GM18505 (cell line): Measurements from ENCODE around the gene KDM5A.
"Not testable (repeated sequence)": the region's sequence is repeated elsewhere in the genome, so short reads cannot be mapped to it uniquely, and the experiment has no call there.

Experiments used
- ATAC-seq: cut with Tn5 transposase; IDR thresholded peaks from one replicate; pipeline ENCODE4 v1.9.1; 2021; ENCODE audit not compliant: unreplicated experiment
- POLR2A ChIP-seq: IDR thresholded peaks from 4 replicates; pipeline ENCODE4 v1.6.1; 2011; ENCODE audit warnings: borderline replicate concordance; ENCODE audit not compliant: insufficient read depth, insufficient read length; ENCODE audit errors: extremely low read depth

Gene KDM5A

GRCh38 chr12:307406-307805 is 81.7 kb downstream of the KDM5A start:
- ATAC-seq: no peak
- no peak for TF ChIP-seq POLR2A

GRCh38 chr12:304805-305204 is 84.3 kb downstream of the KDM5A start:
- no peak for ATAC-seq
- no peak for TF ChIP-seq POLR2A

GRCh38 chr12:302766-303165 is 86.4 kb downstream of the KDM5A start:
- ATAC-seq: not testable (repeated sequence)

DNA sequence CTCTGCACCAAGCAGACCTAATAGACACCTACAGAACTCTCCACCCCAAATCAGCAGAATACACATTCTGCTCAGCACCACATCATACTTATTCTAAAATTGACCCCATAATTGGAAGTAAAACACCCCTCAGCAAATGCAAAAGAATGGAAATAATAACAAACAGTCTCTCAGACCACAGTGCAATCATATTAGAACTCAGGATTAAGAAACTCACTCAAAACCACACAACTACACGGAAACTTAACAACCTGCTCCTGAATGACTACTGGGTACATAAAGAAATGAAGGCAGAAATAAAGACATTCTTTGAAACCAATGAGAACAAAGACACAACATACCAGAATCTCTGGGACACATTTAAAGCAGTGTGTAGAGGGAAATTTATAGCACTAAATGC is 89.0 kb downstream of the KDM5A start:
- ATAC-seq: not testable (repeated sequence)

DNA sequence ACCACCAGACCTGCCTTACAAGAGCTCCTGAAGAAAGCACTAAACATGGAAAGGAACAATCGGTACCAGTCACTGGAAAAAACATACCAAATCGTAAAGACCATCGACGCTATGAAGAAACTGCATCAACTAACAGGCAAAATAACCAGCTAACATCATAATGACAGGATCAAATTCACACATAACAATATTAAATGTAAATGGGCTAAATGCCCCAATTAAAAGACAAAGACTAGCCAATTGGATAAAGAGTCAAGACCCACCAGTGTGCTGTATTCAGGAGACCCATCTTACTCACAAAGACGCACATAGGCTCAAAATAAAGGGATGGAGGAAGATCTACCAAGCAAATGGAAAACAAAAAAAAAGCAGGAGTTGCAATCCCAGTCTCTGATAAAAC is 89.6 kb downstream of the KDM5A start:
- ATAC-seq: not testable (repeated sequence)

DNA sequence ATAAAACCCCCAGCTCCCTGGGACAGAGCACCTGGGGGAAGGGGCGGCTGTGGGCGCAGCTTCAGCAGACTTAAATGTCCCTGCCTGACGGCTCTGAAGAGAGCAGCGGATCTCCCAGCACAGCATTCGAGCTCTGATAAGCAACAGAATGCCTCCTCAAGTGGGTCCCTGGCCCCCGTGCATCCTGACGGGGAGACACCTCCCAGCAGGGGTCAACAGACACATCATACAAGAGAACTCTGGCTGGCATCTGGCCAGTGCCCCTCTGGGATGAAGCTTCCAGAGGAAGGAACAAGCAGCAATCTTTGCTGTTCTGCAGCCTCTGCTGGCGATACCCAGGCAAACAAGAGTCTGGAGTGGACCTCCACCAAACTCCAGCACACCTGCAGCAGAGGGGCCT is 91.1 kb downstream of the KDM5A start:
- ATAC-seq: not testable (repeated sequence)

DNA sequence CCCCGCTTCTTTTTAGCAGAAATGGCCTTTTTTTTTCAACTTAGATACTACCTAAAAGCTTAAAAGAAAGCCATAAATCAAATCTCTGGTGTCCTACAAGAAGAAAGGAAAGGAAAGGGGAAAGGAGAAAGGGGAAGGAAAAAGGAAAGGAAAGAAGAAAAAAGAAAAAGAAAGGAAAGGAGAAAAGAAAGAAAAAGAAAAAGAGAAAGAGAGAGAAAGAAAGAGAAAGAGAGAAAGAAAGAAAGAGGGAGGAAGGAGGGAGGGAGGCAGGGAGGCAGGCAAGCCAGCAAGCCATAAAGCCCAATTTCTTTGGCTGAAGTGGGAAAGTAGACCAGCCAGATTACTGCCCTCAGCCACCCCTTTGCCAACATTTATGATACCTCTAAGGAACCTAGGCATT is 94.0 kb downstream of the KDM5A start:
- no peak for TF ChIP-seq POLR2A
- no peak for ATAC-seq

DNA sequence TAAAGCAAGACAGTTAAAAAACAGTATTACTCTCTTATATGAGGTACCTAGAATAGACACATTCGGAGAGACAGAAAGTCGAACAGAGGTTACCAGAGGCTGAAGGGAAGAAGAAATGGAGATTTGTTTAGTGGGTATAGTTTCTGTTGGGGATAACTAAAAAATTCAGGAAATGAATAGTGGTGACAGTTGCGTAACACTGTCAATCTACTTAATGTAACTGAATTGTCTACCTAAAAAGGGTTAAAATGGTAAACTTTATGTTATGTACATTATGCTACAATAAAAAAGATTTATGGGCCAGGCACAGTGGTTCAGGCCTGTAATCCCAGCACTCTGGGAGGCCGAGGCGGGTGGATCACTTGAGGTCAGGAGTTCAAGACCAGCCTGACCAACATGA is 95.9 kb downstream of the KDM5A start:
- no peak for ATAC-seq
- no peak for TF ChIP-seq POLR2A

GRCh38 chr12:292186-292585 is 96.9 kb downstream of the KDM5A start:
- no peak for TF ChIP-seq POLR2A
- no peak for ATAC-seq

GRCh38 chr12:291153-291723 is 97.9 kb downstream of the KDM5A start:
- no peak for ATAC-seq
- no peak for TF ChIP-seq POLR2A

- ATAC-seq: no peak
- no peak for TF ChIP-seq POLR2A
Observed at GRCh38 chr12:288687-289086, 100.4 kb downstream of the KDM5A start.

DNA sequence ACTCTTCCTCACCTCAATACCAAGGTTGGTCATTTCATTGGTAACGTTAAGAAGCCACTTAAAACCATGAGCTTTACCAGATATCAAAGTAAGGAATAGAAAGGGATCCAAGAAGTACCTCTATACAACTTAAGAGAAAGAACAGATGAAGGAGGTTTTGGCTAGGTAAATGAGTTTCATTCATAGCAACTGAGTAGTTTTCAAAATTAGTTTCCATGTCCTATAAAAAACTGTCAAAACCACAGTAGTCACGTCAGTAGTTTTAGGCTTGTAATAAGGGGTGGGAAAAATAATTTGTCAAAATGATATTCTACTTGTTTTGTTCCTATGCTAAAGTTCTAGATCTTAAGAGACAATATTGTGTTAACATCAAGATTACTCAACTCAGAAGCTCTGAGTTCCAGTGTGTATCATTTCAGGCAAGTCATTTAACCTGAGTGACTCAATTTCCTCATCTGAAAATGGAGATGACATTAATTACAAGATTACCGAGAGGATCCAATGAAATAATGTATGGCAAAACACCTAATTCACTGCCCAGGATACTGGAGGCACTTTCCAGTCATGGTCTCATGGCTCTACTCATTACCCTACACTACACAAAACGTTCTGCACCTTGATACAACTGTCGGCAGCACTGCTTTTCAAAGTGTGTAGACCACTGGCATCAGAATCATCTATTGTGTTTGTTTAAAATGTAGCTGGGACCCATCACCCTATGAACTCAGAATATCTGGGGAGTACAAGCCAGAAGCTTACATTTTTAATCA is 102.4 kb downstream of the KDM5A start:
- ATAC-seq: no peak
- TF ChIP-seq POLR2A: no peak

DNA sequence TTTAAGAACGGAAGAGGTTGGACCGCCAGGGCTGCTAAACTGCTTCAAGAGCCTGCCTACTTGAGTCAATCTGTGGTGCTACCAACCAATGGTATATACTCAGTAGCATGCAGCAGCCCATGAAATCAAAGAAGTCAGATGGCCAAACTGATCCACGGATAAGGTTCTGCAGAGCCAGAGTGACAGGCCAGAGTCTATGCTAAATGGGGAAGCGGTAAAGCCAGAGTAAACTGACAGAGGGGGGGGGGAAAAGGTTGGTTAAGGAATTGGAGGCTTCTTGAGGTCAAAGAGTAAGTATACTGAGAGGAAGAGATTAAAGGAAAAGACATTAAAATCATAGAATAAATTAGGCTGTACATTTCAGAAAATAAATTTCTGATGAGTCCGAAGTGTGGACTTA is 111.1 kb downstream of the KDM5A start:
- no peak for TF ChIP-seq POLR2A
- ATAC-seq: no peak

DNA sequence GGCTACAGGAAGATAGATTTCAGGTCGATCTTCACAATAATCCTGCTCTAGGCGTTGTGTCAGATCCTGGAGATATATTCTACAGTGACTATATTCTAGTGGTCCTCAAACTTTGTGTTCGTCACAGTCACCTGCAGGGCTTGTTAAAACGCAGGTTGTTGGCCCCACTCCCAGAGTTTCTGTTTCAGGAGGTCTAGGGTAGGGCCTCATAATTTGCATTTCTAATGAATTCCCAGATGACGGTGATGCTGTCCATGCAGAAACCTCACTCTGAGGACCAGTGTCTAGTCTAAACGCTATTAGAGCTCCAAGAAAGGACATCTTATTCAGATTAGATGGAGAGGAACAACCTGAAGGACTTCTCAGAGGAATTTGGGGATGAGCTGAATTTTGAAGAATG is 113.3 kb downstream of the KDM5A start:
- ATAC-seq: no peak
- no peak for TF ChIP-seq POLR2A

DNA sequence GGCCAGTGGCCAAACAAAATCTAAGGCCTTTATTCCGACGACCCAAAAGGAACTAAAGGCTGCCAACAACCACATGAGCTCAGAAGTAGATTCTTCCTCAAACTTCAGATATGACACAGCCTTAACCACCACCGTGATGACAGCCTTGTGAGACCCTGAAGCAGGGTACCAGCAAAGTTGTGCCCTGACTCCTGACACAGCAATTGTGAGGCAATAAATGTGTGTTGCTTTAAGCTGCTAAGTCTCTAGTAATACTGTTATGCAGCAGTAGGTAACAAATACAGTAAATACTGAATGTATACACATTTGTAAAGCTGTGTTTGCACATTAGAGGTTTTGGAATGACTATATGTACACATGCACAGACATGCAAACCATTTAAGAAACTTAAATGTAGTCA is 115.7 kb downstream of the KDM5A start:
- no peak for ATAC-seq
- no peak for TF ChIP-seq POLR2A
